K562 (cell line): Measurements from ENCODE around the gene PRMT3. TPM values are rescaled to one million over a fixed set of nuclear protein-coding genes. Genes with fewer than 3 reads are reported as not detected.

Experiments used
- ATAC-seq: fragments of 200-7000 bp; cut with Tn5 transposase; 3 replicates; pipeline ENCODE4 v1.9.1; 2020; ENCODE audit warnings: moderate library complexity
- BruUV-seq: library from RNA; stranded (reverse); fragments of 400-500 nt; replicated peaks from 2 replicates; lab custom pipeline; 2021; lab: Mats Ljungman, UMichigan
- CTCF ChIA-PET: fragments of 300-600 bp; formaldehyde crosslinking; extraction: SDS; loops from one replicate; lab custom pipeline; 2021; ENCODE audit warnings: low intra/inter-chr PET ratio; lab: Yijun Ruan, JAX
- POLR2A ChIA-PET: fragments of 300-600, 350-650 bp; sonication (Branson Sonifier 250); formaldehyde crosslinking; extraction: SDS; loops from one replicate; lab custom pipeline; 2021; ENCODE audit warnings: antibody characterized with exemption, inconsistent platforms; lab: Yijun Ruan, JAX
- DNase-seq, 4 experiments: peaks; one replicate each; pipeline versions ENCODE4 v3.0.0 to v3.0.0-alpha.2; 2011 to 2018; ENCODE audit warnings: low spot score in 3 of 4, mixed read lengths in 3 of 4; ENCODE audit errors: extremely low read depth in 1 of 4
- FAIRE-seq: peaks from 2 replicates; lab custom pipeline; 2011; peaks lifted over from hg19 to GRCh38; lab: Jason Lieb, UNC
- H2AFZ ChIP-seq: 2 replicates; pipeline ENCODE4 v1.6.0; 2011; ENCODE audit warnings: low read depth, low read length, control low read depth, inconsistent platforms
- H3K27ac ChIP-seq: fragments of 200-600 bp; 3 replicates; pipeline ENCODE4 v1.8.0; 2011; ENCODE audit warnings: low read depth, mild to moderate bottlenecking, control low read depth, inconsistent platforms, low read length, moderate library complexity, mixed read lengths; ENCODE audit errors: extremely low read depth
- H3K27me3 ChIP-seq, 2 experiments: fragments of 300-600 bp in 1 of 2; 2 replicates in 1 of 2; 3 replicates in 1 of 2; pipeline versions ENCODE4 v1.6.0 to v1.8.0; 2011; ENCODE audit warnings: inconsistent platforms in 2 of 2, low read length in 2 of 2, mild to moderate bottlenecking in 1 of 2, mixed read lengths in 1 of 2, moderate library complexity in 1 of 2; ENCODE audit not compliant: control insufficient read depth in 2 of 2, insufficient read depth in 2 of 2
- H3K36me3 ChIP-seq: fragments of 300-600 bp; 3 replicates; pipeline ENCODE4 v1.8.0; 2011; ENCODE audit warnings: mild to moderate bottlenecking, low read length, inconsistent platforms; ENCODE audit not compliant: control insufficient read depth, insufficient read depth
- H3K4me1 ChIP-seq, 2 experiments: fragments of 200-600 bp in 1 of 2; replicated peaks in 1 of 2; 2 replicates in 1 of 2; 3 replicates in 1 of 2; pipeline versions ENCODE4 v1.5.1 to v1.8.0; 2011; ENCODE audit warnings: inconsistent platforms in 2 of 2, low read length in 2 of 2, mild to moderate bottlenecking in 1 of 2, mixed read lengths in 1 of 2, moderate library complexity in 1 of 2; ENCODE audit not compliant: control insufficient read depth in 2 of 2, insufficient read depth in 2 of 2
- H3K4me2 ChIP-seq: 2 replicates; pipeline ENCODE4 v1.6.1; 2011; ENCODE audit warnings: low read length, control low read depth, inconsistent platforms, mixed read lengths; ENCODE audit not compliant: insufficient read depth
- H3K4me3 ChIP-seq: fragments of 200-600 bp; sonication (generic), shearing (Covaris generic); 2 replicates; pipeline ENCODE4 v1.5.1; 2016; ENCODE audit warnings: control low read depth, inconsistent platforms
- H3K79me2 ChIP-seq: fragments of 200-600 bp; 3 replicates; pipeline ENCODE4 v1.8.0; 2011; ENCODE audit warnings: low read length, inconsistent platforms; ENCODE audit not compliant: control insufficient read depth, insufficient read depth
- H3K9ac ChIP-seq, 2 experiments: 2 replicates each; pipeline versions ENCODE4 v1.6.0 to v1.6.1; 2011; ENCODE audit warnings: low read depth in 2 of 2, low read length in 2 of 2, control low read depth in 1 of 2, inconsistent platforms in 1 of 2, mild to moderate bottlenecking in 1 of 2, mixed read lengths in 1 of 2; ENCODE audit not compliant: insufficient read depth in 1 of 2
- H3K9me1 ChIP-seq: one replicate; pipeline ENCODE4 v1.6.0; 2011; ENCODE audit warnings: inconsistent platforms, mild to moderate bottlenecking, low read length, moderate library complexity; ENCODE audit not compliant: control insufficient read depth, insufficient read depth
- H3K9me3 ChIP-seq: replicated peaks from 2 replicates; pipeline ENCODE4 v1.5.1; 2011; ENCODE audit warnings: low read depth, low read length, inconsistent platforms; ENCODE audit not compliant: control insufficient read depth, insufficient read depth
- H4K20me1 ChIP-seq: replicated peaks from 2 replicates; pipeline ENCODE4 v1.6.1; 2011; ENCODE audit warnings: low read length, inconsistent platforms, mixed read lengths; ENCODE audit not compliant: control insufficient read depth, insufficient read depth
- AFF4 ChIP-seq: sonication (generic); formaldehyde crosslinking; IDR thresholded peaks from 2 replicates; pipeline ENCODE4 v1.8.0; 2023; ENCODE audit warnings: mild to moderate bottlenecking, missing genetic modification reagents
- ARHGAP35 ChIP-seq: fragments of 450-650 bp; IDR thresholded peaks from 2 replicates; pipeline ENCODE4 v1.6.1; 2018; ENCODE audit not compliant: partially characterized antibody
- CREB5 ChIP-seq: fragments of 250-450 bp; sonication (Bioruptor Pico); IDR thresholded peaks from 2 replicates; pipeline ENCODE4 v1.5.0; 2020; ENCODE audit warnings: mild to moderate bottlenecking
- ELF1 ChIP-seq: fragments of 200-800 bp; sonication (Bioruptor generic); IDR thresholded peaks from 2 replicates; pipeline ENCODE4 v1.6.1; 2016; ENCODE audit warnings: missing genetic modification characterization, missing compliant biosample characterization
- ETV1 ChIP-seq: fragments of 450-650 bp; conservative IDR thresholded peaks from 2 replicates; pipeline ENCODE4 v1.6.1; 2016; ENCODE audit warnings: missing genetic modification characterization, control low read depth, low read depth, missing compliant biosample characterization
- KHSRP ChIP-seq: fragments of 450-650 bp; IDR thresholded peaks from 2 replicates; pipeline ENCODE4 v1.6.1; 2017
- NR3C1 ChIP-seq: sonication (generic); formaldehyde crosslinking; IDR thresholded peaks from 2 replicates; pipeline ENCODE4 v1.8.1; 2022; ENCODE audit warnings: missing genetic modification reagents
- PHTF2 ChIP-seq: fragments of 250-450 bp; sonication (Bioruptor Pico); IDR thresholded peaks from 2 replicates; pipeline ENCODE4 v1.5.0; 2021; ENCODE audit warnings: mild to moderate bottlenecking
- TCF3 ChIP-seq: sonication (generic); formaldehyde crosslinking; IDR thresholded peaks from 2 replicates; pipeline ENCODE4 v1.4.0; 2020; ENCODE audit warnings: mild to moderate bottlenecking, missing genetic modification reagents
- ZBTB2 ChIP-seq: fragments of 450-650 bp; IDR thresholded peaks from 2 replicates; pipeline ENCODE4 v1.6.1; 2016; ENCODE audit warnings: antibody characterized with exemption
- ZBTB5 ChIP-seq: fragments of 450-650 bp; IDR thresholded peaks from 2 replicates; pipeline ENCODE4 v1.6.1; 2017; ENCODE audit warnings: antibody characterized with exemption
- ZBTB8A ChIP-seq: fragments of 450-650 bp; IDR thresholded peaks from 2 replicates; pipeline ENCODE4 v1.6.1; 2018; ENCODE audit warnings: mild to moderate bottlenecking, moderate library complexity; ENCODE audit not compliant: partially characterized antibody
- ZNF24 ChIP-seq: fragments of 450-650 bp; IDR thresholded peaks from 2 replicates; pipeline ENCODE4 v1.6.1; 2016
- ZNF277 ChIP-seq: fragments of 250-450 bp; sonication (Bioruptor Pico); IDR thresholded peaks from 2 replicates; pipeline ENCODE4 v1.8.0; 2022; ENCODE audit warnings: inconsistent platforms, mild to moderate bottlenecking, moderate library complexity, borderline replicate concordance
- WGBS: fragments of 100-300 bp; shearing (Covaris generic); methylation state at CpG from one replicate; pipeline ENCODE4 v1.1.6; 2016; ENCODE audit warnings: low coverage, mixed read lengths; ENCODE audit not compliant: insufficient coverage; ENCODE audit errors: missing lambda C conversion rate; 5-methylcytosine and 5-hydroxymethylcytosine counted together
- in situ Hi-C: fragments of 300-500 bp; cut with MboI; formaldehyde crosslinking; loops from 4 replicates; pipeline ENCODE4 v1.15.0; 2018; ENCODE audit warnings: inconsistent platforms, mixed read lengths
- intact Hi-C: fragments of 100-400 bp; cut with micrococcal nuclease; formaldehyde crosslinking; loops from 2 replicates; pipeline ENCODE4 v1.14.2; 2022
- polyA plus RNA-seq, 8 experiments: library from polyadenylated mRNA; depleted of rRNA in 4 of 8; stranded (reverse) in 5 of 8; unstranded in 3 of 8; fragments of >200 nt; fragmentation: Nextera tagmentation in 2 of 8; fragmentation: Illumina TruSeq in 1 of 8; extraction: Ambion mirVana in 2 of 8; extraction: Trizol in 1 of 8; gene quantifications; 2 replicates each; pipeline versions ENCODE4 v1.2.1 to v1.2.3, GENCODE V29; 2011 to 2014; ENCODE audit warnings: inconsistent platforms in 1 of 8, missing spikeins in 1 of 8
- total RNA-seq, 7 experiments: library from RNA; depleted of rRNA in 6 of 7; stranded (reverse); fragments of >200 nt in 6 of 7; fragmentation: Illumina TruSeq in 2 of 7; extraction: Trizol in 2 of 7; gene quantifications; 2 replicates each; pipeline versions ENCODE4 v1.2.1 to v1.2.3, GENCODE V29; 2011 to 2021; ENCODE audit warnings: low replicate concordance in 1 of 7

The PRMT3 gene
- total and polyA plus RNA-seq, 9 of the 15 experiments (the other 6 are each of a cell fraction or from before 2014, with no cell fraction given), result 24.0 to 62.1 (median 44.7) TPM

- ATAC-seq, result no peak
- Histone ChIP-seq H4K20me1 (no peaks in the 10 kb centered on the region), H3K79me2 (no peaks in the 10 kb centered on the region), H3K4me1 (no peaks in the 10 kb centered on the region), H3K9me3 (no peaks in the 10 kb centered on the region), H3K36me3 (no peaks in the 10 kb centered on the region), H2AFZ (no peak overlapping the region), H3K9me1 (no peaks in the 10 kb centered on the region), H3K4me3 (no peak overlapping the region), H3K27ac (no peak overlapping the region), H3K27me3 (peaks cover 0 to 15% of the 10 kb centered on the region in 2 experiments; a peak in 1 of 5 replicates), H3K9ac (no peak overlapping the region), H3K4me2 (no peak overlapping the region)
- BruUV-seq, result no TSS peak
- CTCF ChIA-PET, result no interaction called here
- in situ Hi-C loops (no loop called here), intact Hi-C loops (no loop called here)
- FAIRE-seq, result no peak
- no peak for DNase-seq
- 5% methylated on average over 2 of the region's 3 CpGs for WGBS
- POLR2A ChIA-PET, result interaction anchor here (0.6 kb wide), 1 partner anchor 104 kb away, joined by 3 read pairs; no protein-coding TSS in a partner anchor
- TF ChIP-seq ZNF277 (CRISPR knock-in tag) (no peak), ZNF24 (no peak), ELF1 (no peak), NR3C1 (no peak), ETV1 (tag) (no peak), ZBTB5 (no peak), ARHGAP35 (no peak), ZBTB2 (no peak), PHTF2 (CRISPR knock-in tag) (no peak), TCF3 (CRISPR knock-in tag) (no peak), ZBTB8A (no peak), KHSRP (no peak), CREB5 (CRISPR knock-in tag) (no peak), AFF4 (no peak)
Observed at GRCh38 chr11:20536365-20536764, 148.8 kb downstream of the PRMT3 start.
